ENCODE results near the gene FOXP1.

GRCh38 chr3:71172189-71172588 lies 411.3 kb downstream of the FOXP1 start:
- TF ChIP-seq CTCF (optimal IDR thresholded peaks at IDR 0.05 in 1 of 3, IDR thresholded peaks at IDR 0.05 in 1 of 3, conservative IDR thresholded peaks at IDR 0.05 in 1 of 3; ENCODE audit: extremely low read depth in 1 of 3, insufficient read depth in 2 of 3, low read length in 3 of 3) (no peak), EZH2 (IDR thresholded peaks at IDR 0.05; ENCODE audit: low read length) (no peak)

Measured in keratinocyte (primary cell).